ENCODE results near the gene KCNN4.
"Not testable (repeated sequence)": the region's sequence is repeated elsewhere in the genome, so short reads cannot be mapped to it uniquely, and the experiment has no call there.

The KCNN4 gene

GRCh38 chr19:43820884-43821215 lies 40.1 kb upstream of the KCNN4 start:
- H3K9ac ChIP-seq (ENCODE audit: low read length): no peak overlapping the region
- H3K27ac ChIP-seq (ENCODE audit: low read depth, low read length): no peak overlapping the region
- H2AFZ ChIP-seq (ENCODE audit: low read depth, low read length, severe bottlenecking): no peak overlapping the region
- TF ChIP-seq EZH2phosphoT487 (conservative IDR thresholded peaks at IDR 0.05; ENCODE audit: low read length): no peak
- TF ChIP-seq, protein P1, sequence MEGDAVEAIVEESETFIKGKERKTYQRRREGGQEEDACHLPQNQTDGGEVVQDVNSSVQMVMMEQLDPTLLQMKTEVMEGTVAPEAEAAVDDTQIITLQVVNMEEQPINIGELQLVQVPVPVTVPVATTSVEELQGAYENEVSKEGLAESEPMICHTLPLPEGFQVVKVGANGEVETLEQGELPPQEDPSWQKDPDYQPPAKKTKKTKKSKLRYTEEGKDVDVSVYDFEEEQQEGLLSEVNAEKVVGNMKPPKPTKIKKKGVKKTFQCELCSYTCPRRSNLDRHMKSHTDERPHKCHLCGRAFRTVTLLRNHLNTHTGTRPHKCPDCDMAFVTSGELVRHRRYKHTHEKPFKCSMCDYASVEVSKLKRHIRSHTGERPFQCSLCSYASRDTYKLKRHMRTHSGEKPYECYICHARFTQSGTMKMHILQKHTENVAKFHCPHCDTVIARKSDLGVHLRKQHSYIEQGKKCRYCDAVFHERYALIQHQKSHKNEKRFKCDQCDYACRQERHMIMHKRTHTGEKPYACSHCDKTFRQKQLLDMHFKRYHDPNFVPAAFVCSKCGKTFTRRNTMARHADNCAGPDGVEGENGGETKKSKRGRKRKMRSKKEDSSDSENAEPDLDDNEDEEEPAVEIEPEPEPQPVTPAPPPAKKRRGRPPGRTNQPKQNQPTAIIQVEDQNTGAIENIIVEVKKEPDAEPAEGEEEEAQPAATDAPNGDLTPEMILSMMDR (IDR thresholded peaks at IDR 0.05; ENCODE audit: insufficient read depth, low read length, poor library complexity, severe bottlenecking): no peak
- no peaks in the 10 kb centered on the region for H3F3A ChIP-seq (ENCODE audit: insufficient read depth)
- no peaks in the 10 kb centered on the region for H3K36me3 ChIP-seq (ENCODE audit: low read length)
- no peak overlapping the region for H3K4me2 ChIP-seq (ENCODE audit: low read depth, low read length, poor library complexity, severe bottlenecking)
- H4K20me1 ChIP-seq (ENCODE audit: low read depth, low read length): no peaks in the 10 kb centered on the region
- H3K27me3 ChIP-seq (ENCODE audit: low read length): no peaks in the 10 kb centered on the region
- H3K9me3 ChIP-seq (ENCODE audit: insufficient read depth, low read length): no peaks in the 10 kb centered on the region
- no peaks in the 10 kb centered on the region for H3K79me2 ChIP-seq (ENCODE audit: insufficient read depth, low read length)
- no peak overlapping the region for H3K4me3 ChIP-seq (ENCODE audit: insufficient read depth, low read length, poor library complexity, severe bottlenecking)
- H3K9me2 ChIP-seq (replicated peaks; ENCODE audit: insufficient read depth, low read length): no peaks in the 10 kb centered on the region

- Histone ChIP-seq H3K4me3 (ENCODE audit: insufficient read depth, low read length, poor library complexity, severe bottlenecking) (no peak overlapping the region), H2AFZ (ENCODE audit: low read depth, low read length, severe bottlenecking) (no peak overlapping the region), H3K4me2 (ENCODE audit: low read depth, low read length, poor library complexity, severe bottlenecking) (no peak overlapping the region), H3K9me3 (ENCODE audit: insufficient read depth, low read length) (no peaks in the 10 kb centered on the region), H3F3A (ENCODE audit: insufficient read depth) (no peaks in the 10 kb centered on the region), H3K36me3 (ENCODE audit: low read length) (no peaks in the 10 kb centered on the region), H3K79me2 (ENCODE audit: insufficient read depth, low read length) (no peaks in the 10 kb centered on the region), H3K27ac (ENCODE audit: low read depth, low read length) (no peak overlapping the region), H3K9me2 (replicated peaks; ENCODE audit: insufficient read depth, low read length) (no peaks in the 10 kb centered on the region), H4K20me1 (ENCODE audit: low read depth, low read length) (no peaks in the 10 kb centered on the region), H3K27me3 (ENCODE audit: low read length) (no peaks in the 10 kb centered on the region), H3K9ac (ENCODE audit: low read length) (no peak overlapping the region)
- TF ChIP-seq, protein P1 (IDR thresholded peaks at IDR 0.05; ENCODE audit: insufficient read depth, low read length, poor library complexity, severe bottlenecking): no peak
- TF ChIP-seq EZH2phosphoT487 (conservative IDR thresholded peaks at IDR 0.05; ENCODE audit: low read length): no peak
These were observed 39.5 kb upstream of the KCNN4 start for GRCh38 chr19:43820098-43820883.

- Histone ChIP-seq H3K9me2 (replicated peaks; ENCODE audit: insufficient read depth, low read length) (no peaks in the 10 kb centered on the region), H3K27ac (ENCODE audit: low read depth, low read length) (no peak overlapping the region), H3K27me3 (ENCODE audit: low read length) (no peaks in the 10 kb centered on the region), H3K9me3 (ENCODE audit: insufficient read depth, low read length) (no peaks in the 10 kb centered on the region), H3F3A (ENCODE audit: insufficient read depth) (no peaks in the 10 kb centered on the region), H3K9ac (ENCODE audit: low read length) (no peak overlapping the region), H3K4me3 (ENCODE audit: insufficient read depth, low read length, poor library complexity, severe bottlenecking) (no peak overlapping the region), H2AFZ (ENCODE audit: low read depth, low read length, severe bottlenecking) (no peak overlapping the region), H3K36me3 (ENCODE audit: low read length) (no peaks in the 10 kb centered on the region), H3K4me2 (ENCODE audit: low read depth, low read length, poor library complexity, severe bottlenecking) (no peak overlapping the region), H4K20me1 (ENCODE audit: low read depth, low read length) (no peaks in the 10 kb centered on the region), H3K79me2 (ENCODE audit: insufficient read depth, low read length) (no peaks in the 10 kb centered on the region)
- no peak for TF ChIP-seq EZH2phosphoT487 (conservative IDR thresholded peaks at IDR 0.05; ENCODE audit: low read length)
- TF ChIP-seq, protein P1 (IDR thresholded peaks at IDR 0.05; ENCODE audit: insufficient read depth, low read length, poor library complexity, severe bottlenecking): no peak
These were observed 37.7 kb upstream of the KCNN4 start for GRCh38 chr19:43818500-43818899.

- H3K4me2 ChIP-seq (ENCODE audit: low read depth, low read length, poor library complexity, severe bottlenecking); H4K20me1 ChIP-seq (ENCODE audit: low read depth, low read length); H3F3A ChIP-seq (ENCODE audit: insufficient read depth); H3K36me3 ChIP-seq (ENCODE audit: low read length); H3K9me2 ChIP-seq (replicated peaks; ENCODE audit: insufficient read depth, low read length); H3K4me3 ChIP-seq (ENCODE audit: insufficient read depth, low read length, poor library complexity, severe bottlenecking); H3K9me3 ChIP-seq (ENCODE audit: insufficient read depth, low read length); H3K9ac ChIP-seq (ENCODE audit: low read length); H3K27ac ChIP-seq (ENCODE audit: low read depth, low read length); H3K27me3 ChIP-seq (ENCODE audit: low read length); H3K79me2 ChIP-seq (ENCODE audit: insufficient read depth, low read length); H2AFZ ChIP-seq (ENCODE audit: low read depth, low read length, severe bottlenecking): not testable (repeated sequence)
These were observed 36.7 kb upstream of the KCNN4 start for GRCh38 chr19:43817454-43817853.
